Endothelial cell of umbilical vein (primary cell): ENCODE results near the gene MAP3K4.

ENCODE experiments used
- CTCF ChIP-seq, 2 donors: IDR thresholded peaks; 1 replicate in 1 of 2; 2 replicates in 1 of 2; pipeline ENCODE4 v1.5.1; 2011; ENCODE audit warnings: low read length in 2 of 2, mild to moderate bottlenecking in 2 of 2, moderate library complexity in 2 of 2, control low read depth in 1 of 2, inconsistent platforms in 1 of 2, low read depth in 1 of 2; ENCODE audit not compliant: insufficient read depth in 1 of 2; ENCODE audit errors: extremely low read depth in 1 of 2
- EZH2 ChIP-seq: IDR thresholded peaks from 2 replicates; pipeline ENCODE4 v1.6.1; 2012; ENCODE audit warnings: borderline replicate concordance, low read depth, mild to moderate bottlenecking, moderate library complexity, low read length, inconsistent platforms; ENCODE audit not compliant: severe bottlenecking
- JUN ChIP-seq: IDR thresholded peaks from 2 replicates; pipeline ENCODE4 v1.6.1; 2011; ENCODE audit warnings: borderline replicate concordance, low read depth; ENCODE audit not compliant: insufficient read length, insufficient read depth
- MYC ChIP-seq: IDR thresholded peaks from one replicate; pipeline ENCODE4 v1.6.1; 2011; ENCODE audit warnings: mild to moderate bottlenecking, low read depth, low read length
- POLR2A ChIP-seq: IDR thresholded peaks from 2 replicates; pipeline ENCODE4 v1.6.1; 2012; ENCODE audit warnings: low read depth, mild to moderate bottlenecking, control low read depth, low read length
- POLR2AphosphoS5 ChIP-seq: IDR thresholded peaks from 2 replicates; pipeline ENCODE4 v1.6.1; 2012; ENCODE audit warnings: low read depth, mild to moderate bottlenecking, control low read depth, low read length, moderate library complexity; ENCODE audit not compliant: insufficient read depth

- TF ChIP-seq CTCF (IDR thresholded peaks at IDR 0.05; ENCODE audit: extremely low read depth in 1 of 2, insufficient read depth in 1 of 2, low read depth in 1 of 2, low read length in 2 of 2) (no peak), POLR2A (no peak), JUN (no peak), EZH2 (no peak), POLR2AphosphoS5 (no peak), MYC (no peak)
These were observed 148.9 kb downstream of the MAP3K4 start for GRCh38 chr6:161140554-161140875.
